Measurements from ENCODE around the gene DPAGT1. TPM values are rescaled to one million over a fixed set of nuclear protein-coding genes. Genes with fewer than 3 reads are reported as not detected.

DPAGT1 gene
- total and polyA plus RNA-seq, 2 of the 8 experiments (the other 6 are each of a cell fraction or from before 2014, with no cell fraction given), result 59.8 to 236 TPM

GRCh38 chr11:119113716-119114115 lies 12.1 kb upstream of the DPAGT1 start:
- Histone ChIP-seq H2AFZ (ENCODE audit: low read length) (no peak overlapping the region), H3K23me2 (ENCODE audit: low read depth, low read length) (no peaks in the 10 kb centered on the region), H3K79me2 (ENCODE audit: control insufficient read depth in 1 of 2, insufficient read depth in 2 of 2, low read length in 2 of 2) (no peaks in the 10 kb centered on the region), H3K79me1 (ENCODE audit: low read depth, low read length) (no peaks in the 10 kb centered on the region; the same call in 1 of the 2 replicates), H3K27me3 (replicated peaks in 1 of 4; ENCODE audit: control insufficient read depth in 3 of 4, extremely low read depth in 1 of 4, insufficient read depth in 3 of 4, low read length in 3 of 4) (peaks cover 0 to 6% (median 4%) of the 10 kb centered on the region in 4 experiments; a peak in 6 of 7 replicates), H2BK120ac (replicated peaks; ENCODE audit: low read depth, low read length) (no peak overlapping the region), H4K20me1 (replicated peaks in 1 of 2; ENCODE audit: control insufficient read depth in 1 of 2, insufficient read depth in 2 of 2, low read length in 2 of 2) (no peaks in the 10 kb centered on the region), H4K8ac (ENCODE audit: extremely low read depth, insufficient read depth, low read length) (0 out of 2 replicates have a peak overlapping the region, but pooled peaks have one; percentile 4), H2BK15ac (ENCODE audit: low read length) (no peak overlapping the region), H3K18ac (ENCODE audit: extremely low read depth, low read length) (no peak overlapping the region), H3K9ac (replicated peaks in 1 of 4; ENCODE audit: extremely low read depth in 1 of 4, low read depth in 3 of 4, low read length in 3 of 4) (no peak overlapping the region), H4K5ac (ENCODE audit: insufficient read length, low read depth, low read length) (no peak overlapping the region), H3K4me2 (ENCODE audit: insufficient read depth in 1 of 2, low read depth in 2 of 2, low read length in 2 of 2) (no peak overlapping the region), H3K36me3 (ENCODE audit: control insufficient read depth in 2 of 4, insufficient read depth in 4 of 4, low read length in 3 of 4) (no peaks in the 10 kb centered on the region; a peak in 1 of 8 replicates), H3K23ac (ENCODE audit: insufficient read length) (no peak overlapping the region), H3K4ac (replicated peaks; ENCODE audit: insufficient read length, low read depth, low read length) (no peak overlapping the region), H3K56ac (replicated peaks; ENCODE audit: insufficient read length, low read depth, low read length) (no peak overlapping the region), H2BK20ac (ENCODE audit: low read length) (no peak overlapping the region), H4K91ac (replicated peaks; ENCODE audit: insufficient read length, low read length) (no peak overlapping the region), H2AK5ac (ENCODE audit: low read depth, low read length) (no peak overlapping the region), H3K9me3 (ENCODE audit: insufficient read depth in 2 of 2, low read depth in 1 of 2, low read length in 1 of 2) (no peaks in the 10 kb centered on the region), H2BK12ac (ENCODE audit: low read depth, low read length) (no peak overlapping the region), H3K4me3 (ENCODE audit: extremely low read depth in 1 of 4, insufficient read depth in 2 of 4, low read depth in 3 of 4, low read length in 4 of 4) (no peak overlapping the region), H3K14ac (ENCODE audit: insufficient read length) (no peak overlapping the region), H3K4me1 (replicated peaks in 1 of 4; ENCODE audit: control insufficient read depth in 3 of 4, insufficient read depth in 4 of 4, low read length in 3 of 4) (peaks cover 0 to 4% (median 0%) of the 10 kb centered on the region in 4 experiments; a peak in 1 of 7 replicates), H2BK5ac (ENCODE audit: low read depth, low read length) (no peak overlapping the region), H3K27ac (ENCODE audit: low read depth, low read length) (no peak overlapping the region)
- 96% methylated on average over 9 of the region's 9 CpGs; no CpG with 5 or more reads in 1 of the 2 experiments for WGBS, 2 experiments (ENCODE audit: extremely low coverage in 1 of 2, insufficient coverage in 1 of 2, insufficient read length in 1 of 2, insufficient replicate concordance in 2 of 2, low coverage in 1 of 2, low lambda C conversion rate in 2 of 2, missing lambda C conversion rate in 1 of 2)
- ChIA-PET POLR2A (ENCODE audit: partially characterized antibody) (interaction anchor here (10.6 kb wide), 1 partner anchor 20 kb away, joined by 139 read pairs; a partner anchor contains a TSS), CTCF (ENCODE audit: partially characterized antibody) (interaction anchor here (1.2 to 5.4 kb wide), 2 partner anchors 14 to 21 kb away, joined by 3 to 25 read pairs; no protein-coding TSS in a partner anchor)
- no peak for DNase-seq (ENCODE audit: low read depth in 1 of 2, low spot score in 2 of 2)
- FAIRE-seq, result no peak
- TF ChIP-seq BCL11A (IDR thresholded peaks at IDR 0.05; ENCODE audit: low read depth in 2 of 2, low read length in 2 of 2), result no peak
- TF ChIP-seq KDM1A (IDR thresholded peaks at IDR 0.05; ENCODE audit: borderline replicate concordance, low read length), result no peak
- TF ChIP-seq USF2 (IDR thresholded peaks at IDR 0.05; ENCODE audit: low read length), result no peak
- no peak for TF ChIP-seq RFX5 (IDR thresholded peaks at IDR 0.05; ENCODE audit: borderline replicate concordance, low read depth, low read length)
- no peak for TF ChIP-seq HDAC6 (IDR thresholded peaks at IDR 0.05; ENCODE audit: low read depth, low read length)
- TF ChIP-seq GTF2F1 (IDR thresholded peaks at IDR 0.05; ENCODE audit: borderline replicate concordance, low read depth, low read length), result no peak
- TF ChIP-seq RBBP5 (IDR thresholded peaks at IDR 0.05; ENCODE audit: borderline replicate concordance, low read depth, low read length), result no peak
- TF ChIP-seq RXRA (IDR thresholded peaks at IDR 0.05; ENCODE audit: insufficient read depth, low read depth, low read length), result no peak
- no peak for TF ChIP-seq GABPA (IDR thresholded peaks at IDR 0.05; ENCODE audit: borderline replicate concordance, insufficient read depth, low read length)
- no peak for TF ChIP-seq FOSL1 (IDR thresholded peaks at IDR 0.05; ENCODE audit: insufficient read depth, low read depth, low read length)
- TF ChIP-seq NANOG (IDR thresholded peaks at IDR 0.05; ENCODE audit: insufficient read depth, low read depth, low read length, poor library complexity, severe bottlenecking), result no peak
- no peak for TF ChIP-seq POLR2A (IDR thresholded peaks at IDR 0.05; ENCODE audit: control extremely low read depth in 1 of 2, low read depth in 2 of 2, low read length in 2 of 2)
- TF ChIP-seq EZH2 (IDR thresholded peaks at IDR 0.05; ENCODE audit: low read depth, low read length, severe bottlenecking), result no peak
